Astrocyte of the hippocampus (primary cell): ENCODE data around the gene WBP1L.

ENCODE experiments used
- DNase-seq: peaks from one replicate; pipeline ENCODE4 v3.0.0; 2011; ENCODE audit warnings: low read depth, low spot score

WBP1L gene

GRCh38 chr10:102779680-102780526, 36.2 kb downstream of the WBP1L start:
- DNase-seq: no peak

GRCh38 chr10:102780527-102780808, 36.7 kb downstream of the WBP1L start:
- DNase-seq: no peak

DNA sequence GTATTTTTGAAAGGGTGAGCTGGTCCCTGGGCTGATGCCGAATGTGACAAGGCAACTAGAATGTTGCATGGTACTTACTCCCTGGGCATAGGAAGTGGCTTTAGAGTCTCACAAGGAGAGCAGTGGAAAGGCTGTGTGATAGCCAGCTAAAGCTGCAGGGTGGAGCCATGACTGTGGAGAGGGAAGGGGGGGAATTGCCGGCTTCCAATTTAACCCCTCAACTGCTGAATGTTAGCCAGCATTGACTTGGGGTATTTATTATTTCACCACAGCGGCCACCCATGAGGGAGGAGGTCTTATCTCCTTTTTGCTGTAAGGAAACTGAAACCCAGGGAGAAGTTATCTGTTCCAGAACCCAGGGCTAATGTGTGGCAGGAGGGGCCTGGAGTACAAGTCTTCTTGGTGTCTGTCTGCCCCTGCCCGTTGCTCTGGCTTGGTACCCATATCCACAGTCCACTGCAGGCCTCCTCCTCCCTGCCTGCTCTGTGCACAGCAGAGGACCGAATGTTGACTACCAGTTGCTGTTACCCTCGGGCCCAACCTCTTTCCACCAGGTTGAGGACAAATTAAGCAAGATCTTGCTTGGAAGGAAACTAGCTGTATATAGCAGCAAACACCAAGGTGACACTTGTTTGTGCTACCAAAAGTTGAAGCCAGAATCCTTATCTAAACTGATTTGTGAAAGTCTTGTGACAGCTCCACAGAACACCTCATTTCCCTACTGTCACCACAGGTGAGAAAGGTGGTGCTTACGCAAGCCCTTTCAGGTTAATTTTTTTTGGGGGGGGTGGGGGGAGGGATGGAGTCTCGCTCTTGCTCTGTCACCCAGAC, 37.6 kb downstream of the WBP1L start:
- DNase-seq: peak; percentile 50

GRCh38 chr10:102781921-102782557, 38.3 kb downstream of the WBP1L start:
- DNase-seq: peak; percentile 42

GRCh38 chr10:102782673-102783551, 39.2 kb downstream of the WBP1L start:
- peak; percentile 90 for DNase-seq

- DNase-seq: no peak
Observed at GRCh38 chr10:102783568-102783967, 39.8 kb downstream of the WBP1L start.

DNA sequence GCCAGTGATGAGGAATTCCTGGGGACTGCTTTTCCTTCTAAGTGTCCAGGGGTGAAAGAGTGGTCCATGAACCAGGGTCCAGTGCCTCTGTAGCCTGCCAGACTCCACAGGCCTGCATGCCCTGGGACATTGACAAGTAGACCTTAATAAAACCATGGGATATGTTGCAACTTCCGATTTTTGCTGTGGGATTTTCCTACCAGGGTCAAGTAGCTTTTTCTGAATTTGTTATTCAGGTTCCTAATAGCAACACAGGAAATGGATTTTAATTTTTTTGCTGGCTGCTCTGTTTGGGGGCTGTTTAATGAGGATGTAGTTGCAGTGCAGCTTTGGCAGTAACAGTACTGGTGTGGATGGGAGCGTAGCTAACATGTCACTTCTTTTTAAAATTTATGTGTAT, 42.1 kb downstream of the WBP1L start:
- no peak for DNase-seq

GRCh38 chr10:102791754-102792395, 48.1 kb downstream of the WBP1L start:
- no peak for DNase-seq

DNA sequence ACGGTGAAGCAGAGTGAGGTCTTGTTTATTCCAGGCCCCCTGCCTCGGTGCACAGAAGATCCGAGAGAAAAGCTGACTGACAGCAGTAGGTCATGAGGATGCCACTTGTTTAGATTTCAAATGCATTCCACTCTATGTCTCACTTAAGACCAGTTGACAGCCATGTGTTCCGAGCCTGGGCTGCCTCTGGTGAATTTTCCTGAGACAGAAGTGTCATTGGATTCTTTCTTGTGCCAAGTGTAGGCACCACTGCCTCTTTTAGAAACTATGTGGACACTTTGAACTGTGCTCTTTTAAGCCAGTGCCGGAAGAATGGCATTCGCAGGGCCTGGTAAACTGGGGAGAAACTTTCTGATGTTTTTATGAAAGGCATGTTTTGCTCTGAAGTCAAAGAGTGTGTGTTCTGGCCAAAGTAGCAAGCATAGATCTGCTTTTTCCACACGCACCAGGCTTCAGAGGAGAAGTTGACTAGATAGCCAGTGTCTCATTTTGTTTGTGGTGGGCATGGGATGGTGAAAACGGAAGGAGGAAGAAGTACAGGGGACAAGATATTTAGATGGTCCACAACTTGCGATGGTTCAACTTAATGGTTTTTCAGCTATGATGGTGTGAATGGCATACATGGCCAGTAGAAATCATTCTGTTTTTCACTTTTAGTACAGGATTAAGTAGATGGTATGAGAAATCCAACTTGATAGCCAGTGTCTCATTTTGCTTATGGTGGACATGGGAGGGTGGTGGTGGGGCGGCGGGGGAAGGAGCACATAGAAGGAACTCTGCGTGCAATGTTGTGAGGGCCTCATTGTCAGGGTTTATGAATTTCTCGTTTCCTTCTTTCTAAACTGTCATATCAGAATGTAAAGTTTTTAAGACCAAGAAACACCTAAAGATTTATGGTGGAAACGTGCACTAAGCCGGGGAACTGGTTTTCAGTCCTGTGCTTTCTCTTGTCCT, 52.0 kb downstream of the WBP1L start:
- DNase-seq: no peak

- no peak for DNase-seq
Observed at GRCh38 chr10:102796407-102797176, 52.8 kb downstream of the WBP1L start.

GRCh38 chr10:102799691-102800471, 56.1 kb downstream of the WBP1L start:
- DNase-seq: peak; percentile 70

DNA sequence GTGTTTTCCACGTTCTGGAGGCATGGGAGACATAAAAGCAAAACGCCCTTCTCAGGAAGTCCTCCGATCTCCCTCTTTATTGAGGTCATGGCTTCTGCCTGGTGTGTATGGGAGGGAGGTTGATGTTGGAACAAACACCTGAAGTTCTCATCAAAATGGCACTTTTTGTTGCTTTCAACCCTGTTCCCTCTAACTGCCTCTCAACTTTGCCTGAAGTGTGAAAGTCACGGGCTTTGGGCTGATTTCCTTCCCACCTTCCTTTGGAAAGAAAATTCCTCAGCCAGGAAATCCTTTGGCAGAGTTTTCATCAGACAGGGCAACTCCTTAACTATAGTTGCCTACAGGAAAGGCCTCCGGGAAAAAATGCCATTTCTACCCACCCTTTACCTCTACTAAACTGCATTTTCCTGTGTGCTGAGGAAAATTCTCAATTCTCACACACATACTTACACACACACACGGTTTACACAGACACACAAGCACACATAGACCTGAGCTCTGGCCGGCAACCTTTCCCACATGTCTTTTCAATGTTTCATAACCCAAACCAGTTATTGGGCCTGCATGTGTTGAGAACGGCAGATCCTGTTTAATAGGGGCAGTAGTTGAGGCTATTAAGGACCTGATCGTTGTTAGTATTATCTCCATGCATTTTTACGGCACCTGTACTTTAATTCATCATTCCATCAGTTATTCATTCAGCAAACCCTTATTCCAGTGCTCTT, 57.0 kb downstream of the WBP1L start:
- DNase-seq: no peak

DNA sequence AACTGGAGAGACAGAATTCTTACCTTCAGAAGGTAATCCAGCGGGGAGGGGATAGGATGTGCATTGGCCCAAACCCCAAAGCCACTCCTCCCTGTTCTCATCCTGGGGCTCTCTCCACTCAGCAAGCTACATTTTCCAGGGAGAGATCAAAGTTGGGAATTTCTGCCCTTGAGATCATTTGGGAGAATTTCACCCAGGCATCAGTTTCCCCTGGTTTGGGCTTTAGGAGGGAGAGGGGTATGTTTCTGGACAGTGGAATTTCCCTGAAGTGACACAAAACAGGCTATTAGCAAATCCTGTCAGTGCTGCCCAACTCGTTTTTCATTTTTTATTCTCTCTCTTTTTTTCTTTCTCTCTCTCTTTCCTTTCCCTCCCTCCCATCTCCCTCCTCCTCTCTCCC, 57.7 kb downstream of the WBP1L start:
- DNase-seq: no peak

- no peak for DNase-seq
Observed at GRCh38 chr10:102801978-102802377, 58.2 kb downstream of the WBP1L start.

DNA sequence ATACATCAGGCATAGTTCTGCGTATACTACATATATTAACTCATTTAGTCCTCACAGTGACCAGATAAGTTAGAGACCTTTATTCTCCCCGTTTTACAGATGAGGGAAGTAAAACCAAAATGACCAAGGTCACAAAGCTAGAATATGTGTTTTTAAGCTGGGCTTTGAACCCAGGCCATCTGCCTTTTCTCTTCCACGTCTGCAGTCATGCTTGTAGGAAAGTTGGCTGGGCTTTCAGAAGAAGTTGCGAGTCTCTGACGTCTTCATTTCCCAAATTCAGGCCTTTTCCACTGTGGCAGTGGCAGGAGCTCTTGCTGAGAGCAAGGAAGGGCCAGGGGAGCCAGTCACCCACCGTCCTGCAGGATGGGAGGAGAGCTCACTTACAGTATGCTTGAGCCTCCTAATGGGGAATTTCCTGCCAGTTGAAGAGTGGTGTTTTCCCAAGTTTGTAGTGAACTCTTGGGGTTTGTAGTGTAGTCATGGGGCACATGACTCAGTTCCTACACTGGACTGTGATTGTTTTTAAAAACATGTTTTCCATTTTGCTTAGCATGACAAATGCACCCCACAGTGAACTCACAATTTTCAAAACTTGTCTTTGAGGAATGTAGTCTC, 59.3 kb downstream of the WBP1L start:
- peak; percentile 87 for DNase-seq

GRCh38 chr10:102804382-102805055, 60.8 kb downstream of the WBP1L start:
- no peak for DNase-seq

GRCh38 chr10:102808380-102808779, 64.6 kb downstream of the WBP1L start:
- no peak for DNase-seq
